HG03558 (cell line): ENCODE data around the gene MYO15B.
"Not testable (repeated sequence)": the region's sequence is repeated elsewhere in the genome, so short reads cannot be mapped to it uniquely, and the experiment has no call there.

ENCODE experiments used
- ATAC-seq: cut with Tn5 transposase; IDR thresholded peaks from one replicate; pipeline ENCODE4 v1.9.1; 2021; ENCODE audit warnings: moderate number of reproducible peaks; ENCODE audit not compliant: unreplicated experiment; ENCODE audit errors: extremely low read depth

The MYO15B gene

GRCh38 chr17:75573994-75574393 lies 13.6 kb upstream of the MYO15B start:
- no peak for ATAC-seq

GRCh38 chr17:75574404-75575036 lies 13.1 kb upstream of the MYO15B start:
- ATAC-seq: no peak

- ATAC-seq: no peak
Observed at GRCh38 chr17:75575197-75575596, 12.4 kb upstream of the MYO15B start.

GRCh38 chr17:75575728-75576127 lies 11.9 kb upstream of the MYO15B start:
- no peak for ATAC-seq

- ATAC-seq: no peak
Observed at GRCh38 chr17:75576661-75577060, 10.9 kb upstream of the MYO15B start.

GRCh38 chr17:75581121-75581725 lies 6.4 kb upstream of the MYO15B start:
- ATAC-seq: not testable (repeated sequence)

GRCh38 chr17:75583197-75583596 lies 4.4 kb upstream of the MYO15B start:
- ATAC-seq: not testable (repeated sequence)

GRCh38 chr17:75584849-75585175 lies 2.8 kb upstream of the MYO15B start:
- no peak for ATAC-seq

- no peak for ATAC-seq
Observed at GRCh38 chr17:75588596-75589011, 1.0 kb downstream of the MYO15B start.

GRCh38 chr17:75589012-75589918 lies 1.7 kb downstream of the MYO15B start:
- ATAC-seq: no peak

GRCh38 chr17:75589919-75590303 lies 2.3 kb downstream of the MYO15B start:
- no peak for ATAC-seq

- no peak for ATAC-seq
Observed at GRCh38 chr17:75590314-75590761, 2.7 kb downstream of the MYO15B start.

GRCh38 chr17:75590849-75591721 lies 3.5 kb downstream of the MYO15B start:
- no peak for ATAC-seq

- no peak for ATAC-seq
Observed at GRCh38 chr17:75591722-75592302, 4.2 kb downstream of the MYO15B start.

GRCh38 chr17:75592348-75593020 lies 4.9 kb downstream of the MYO15B start:
- ATAC-seq: no peak

GRCh38 chr17:75593430-75593829 lies 5.8 kb downstream of the MYO15B start:
- ATAC-seq: not testable (repeated sequence)

- no peak for ATAC-seq
Observed at GRCh38 chr17:75594499-75595283, 7.1 kb downstream of the MYO15B start.

GRCh38 chr17:75595284-75595919 lies 7.8 kb downstream of the MYO15B start:
- no peak for ATAC-seq
